Pancreas (tissue), 10 donors: Measurements from ENCODE around the gene CCDC200. TPM values are rescaled to one million over a fixed set of nuclear protein-coding genes. Genes with fewer than 3 reads are reported as not detected.
"Not testable (repeated sequence)": the region's sequence is repeated elsewhere in the genome, so short reads cannot be mapped to it uniquely, and the experiment has no call there.

ENCODE experiments used
- ATAC-seq, 4 donors: fragments of 200-7000 bp; cut with Tn5 transposase; one replicate each; pipeline versions ENCODE4 v1.8.0 to v1.9.1; 2020; ENCODE audit warnings: mild to moderate bottlenecking in 4 of 4, moderate library complexity in 4 of 4
- DNase-seq, 6 donors: peaks; one replicate each; pipeline ENCODE4 v3.0.0-alpha.2; 2020
- FAIRE-seq: peaks from 2 replicates; lab custom pipeline; 2012; peaks lifted over from hg19 to GRCh38; lab: Jason Lieb, UNC
- H3K27ac ChIP-seq, 4 donors: fragments of 200-600 bp; sonication (generic); 1 replicate in 3 of 4; 2 replicates in 1 of 4; pipeline versions ENCODE4 v1.5.0 to v1.8.0; 2020
- H3K27me3 ChIP-seq, 4 donors: fragments of 200-600 bp; one replicate each; pipeline ENCODE4 v1.8.0; 2021
- H3K36me3 ChIP-seq, 3 donors: fragments of 200-600 bp; sonication (generic) in 1 of 3; one replicate each; pipeline versions ENCODE4 v1.5.0 to v1.8.0; 2020 to 2021
- H3K4me1 ChIP-seq, 3 donors: fragments of 200-600 bp; one replicate each; pipeline ENCODE4 v1.8.0; 2021
- H3K4me3 ChIP-seq, 4 donors: fragments of 200-600 bp; sonication (generic) in 2 of 4; one replicate each; pipeline versions ENCODE4 v1.5.0 to v1.8.0; 2020 to 2021
- H3K9me3 ChIP-seq, 4 donors: fragments of 200-600 bp; one replicate each; pipeline ENCODE4 v1.8.0; 2021
- CTCF ChIP-seq, 4 donors: fragments of 200-600 bp; sonication (generic) in 3 of 4; IDR thresholded peaks; one replicate each; pipeline versions ENCODE4 v1.5.0 to v1.8.0; 2021; ENCODE audit warnings: antibody characterized with exemption in 4 of 4
- WGBS, 2 donors: extraction: QIAGEN DNeasy Blood & Tissue Kit; methylation state at CpG; one replicate each; pipeline ENCODE4 v1.1.7; 2013; 5-methylcytosine and 5-hydroxymethylcytosine counted together
- intact Hi-C, 3 donors: fragments of 100-400 bp; cut with DNase I; formaldehyde crosslinking; loops; one replicate each; pipeline versions ENCODE4 v1.11.1 to v1.14.2; 2022
- polyA plus RNA-seq, 2 donors: library from polyadenylated mRNA; stranded (reverse); fragments of 200-250 nt; gene quantifications; one replicate each; pipeline ENCODE4 v1.2.3, GENCODE V29; 2013
- total RNA-seq, 6 donors: library from RNA; stranded (reverse); fragmentation: NEBNext Ultra II Directional in 4 of 6; extraction: Animal tissue kit (Norgen Biotek cat#: 25700) in 4 of 6; gene quantifications; one replicate each; pipeline versions ENCODE4 v1.2.1 to v1.2.4, GENCODE V29; 2021 to 2023
- donor health status: healthy with polysubstance abuse.
- donor health status: DM: no; HTN: no; CAD: no; lungs with moderate emphysema.
- donor health status: DM: no; HTN: no; CAD: no.
- donor health status: control.
- donor health status: control.
- donor health status: Bipolar disorder and iron deficiency.
- donor health status: DM: yes; HTN: yes; CAD: no.
- donor health status: DM: no; HTN: no; CAD: no.
- donor health status: DM: no; HTN: no; CAD: no.
- donor health status: DM: yes; HTN: yes; CAD: no.

CCDC200 gene
- total and polyA plus RNA-seq, 8 donors: 0.26 to 0.80 (median 0.51) TPM; not detected in 5

GRCh38 chr17:43199633-43200032 lies 28.8 kb downstream of the CCDC200 start:
- no peak overlapping the region for H3K27ac ChIP-seq
- WGBS, 2 donors: 91 to 93% methylated on average over 2 of the region's 2 CpGs
- intact Hi-C loops: no loop called here
- ATAC-seq (no peak), FAIRE-seq (no peak), DNase-seq (no peak)
- H3K4me3 ChIP-seq: no peak overlapping the region
- no peaks in the 10 kb centered on the region for H3K9me3 ChIP-seq
- H3K4me1 ChIP-seq: no peaks in the 10 kb centered on the region
- H3K27me3 ChIP-seq: no peaks in the 10 kb centered on the region
- peaks cover 3 to 97% (median 82%) of the 10 kb centered on the region in 3 donors for H3K36me3 ChIP-seq
- TF ChIP-seq CTCF (IDR thresholded peaks at IDR 0.05): no peak

GRCh38 chr17:43193251-43193650 lies 35.2 kb downstream of the CCDC200 start:
- H3K4me1 ChIP-seq: no peaks in the 10 kb centered on the region
- H3K4me3 ChIP-seq: no peak overlapping the region
- H3K9me3 ChIP-seq: no peaks in the 10 kb centered on the region
- no peak for FAIRE-seq
- no peaks in the 10 kb centered on the region for H3K27me3 ChIP-seq
- peaks cover 9 to 99% (median 72%) of the 10 kb centered on the region in 3 donors for H3K36me3 ChIP-seq
- 86 to 94% methylated on average over 5 of the region's 5 CpGs for WGBS, 2 donors
- no peak overlapping the region for H3K27ac ChIP-seq
- no peak for ATAC-seq
- no peak for DNase-seq
- intact Hi-C loops: no loop called here
- no peak for TF ChIP-seq CTCF (IDR thresholded peaks at IDR 0.05)

- FAIRE-seq, H3K9me3 ChIP-seq, intact Hi-C loops, DNase-seq, H3K4me1 ChIP-seq, ATAC-seq, H3K27me3 ChIP-seq, H3K27ac ChIP-seq, H3K4me3 ChIP-seq: not testable (repeated sequence)
- peaks cover 4 to 75% (median 23%) of the 10 kb centered on the region in 3 donors for H3K36me3 ChIP-seq
- 93 to 94% methylated on average over 5 of the region's 5 CpGs for WGBS, 2 donors
Measured at GRCh38 chr17:43186656-43187055, 41.8 kb downstream of the CCDC200 start.

GRCh38 chr17:43183921-43184320 lies 44.5 kb downstream of the CCDC200 start:
- Histone ChIP-seq H3K27ac (no peak overlapping the region), H3K9me3 (no peaks in the 10 kb centered on the region), H3K4me1 (no peaks in the 10 kb centered on the region), H3K36me3 (peaks cover 12 to 73% (median 13%) of the 10 kb centered on the region in 3 donors), H3K27me3 (no peaks in the 10 kb centered on the region), H3K4me3 (no peak overlapping the region)
- ATAC-seq (no peak), DNase-seq (no peak), FAIRE-seq (no peak)
- intact Hi-C loops: no loop called here
- TF ChIP-seq CTCF (IDR thresholded peaks at IDR 0.05): no peak
- 91 to 95% methylated on average over 3 of the region's 3 CpGs for WGBS, 2 donors

- peak overlapping the region in 3 of 4 donors; percentile 6 to 65 (median 48) for H3K27ac ChIP-seq
- no peaks in the 10 kb centered on the region for H3K9me3 ChIP-seq
- FAIRE-seq: peak; percentile 47
- H3K36me3 ChIP-seq: peaks cover 10 to 29% (median 17%) of the 10 kb centered on the region in 3 donors
- intact Hi-C loops: no loop called here
- no peak for TF ChIP-seq CTCF (IDR thresholded peaks at IDR 0.05)
- no peak overlapping the region for H3K4me3 ChIP-seq
- no peaks in the 10 kb centered on the region for H3K27me3 ChIP-seq
- ATAC-seq: peak in 3 of 4 donors; percentile 47 to 54 (median 49)
- peaks cover 27 to 50% (median 39%) of the 10 kb centered on the region in 3 donors for H3K4me1 ChIP-seq
- DNase-seq: no peak
- 10% methylated on average over 2 of the region's 2 CpGs for WGBS, 2 donors
Measured at GRCh38 chr17:43176119-43176570, 52.3 kb downstream of the CCDC200 start.
